ENCODE measurements around the gene EXOC4. TPM values are rescaled to one million over a fixed set of nuclear protein-coding genes. Genes with fewer than 3 reads are reported as not detected.

Gene EXOC4
- total RNA-seq, 1 experiment from 2014 or later, result 66.2 TPM

DNA sequence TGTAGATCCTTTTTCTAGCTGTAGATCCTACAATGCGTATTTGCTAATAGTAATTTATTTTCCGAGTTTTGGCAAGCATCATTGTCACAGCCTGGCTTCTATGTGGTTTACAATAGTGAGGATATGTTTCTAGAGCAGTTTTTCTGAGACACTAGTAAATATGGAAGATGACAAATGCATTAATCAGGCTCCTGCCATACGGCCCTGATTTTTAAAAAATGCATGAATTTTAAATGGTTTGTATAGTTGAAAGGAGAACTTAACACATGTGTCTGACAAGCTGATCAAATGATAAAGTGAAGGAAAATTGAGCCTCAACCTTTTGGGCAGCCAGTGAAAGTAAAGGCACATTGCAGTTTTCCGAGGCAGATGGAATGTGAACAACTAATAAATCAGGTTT lies 354.1 kb downstream of the EXOC4 start:
- Histone ChIP-seq H3K4me3 (ENCODE audit: low read depth, low read length) (no peak overlapping the region), H3K27me3 (replicated peaks; ENCODE audit: control insufficient read depth, insufficient read depth, low read length) (no peaks in the 10 kb centered on the region), H3K36me3 (ENCODE audit: control insufficient read depth, insufficient read depth, low read length) (no peaks in the 10 kb centered on the region), H3K9me3 (no peaks in the 10 kb centered on the region), H3K4me1 (no peaks in the 10 kb centered on the region)
- no peaks in the 10 kb centered on the region for H3K4me1 Mint-ChIP-seq (ENCODE audit: low read depth, unreplicated experiment)
- no peak overlapping the region for H3K4me3 Mint-ChIP-seq (ENCODE audit: unreplicated experiment)
- no peaks in the 10 kb centered on the region for H3K27me3 Mint-ChIP-seq (ENCODE audit: insufficient read depth, unreplicated experiment)
- BruUV-seq (replicated peaks), result no TSS peak
- TF ChIP-seq, protein P1, sequence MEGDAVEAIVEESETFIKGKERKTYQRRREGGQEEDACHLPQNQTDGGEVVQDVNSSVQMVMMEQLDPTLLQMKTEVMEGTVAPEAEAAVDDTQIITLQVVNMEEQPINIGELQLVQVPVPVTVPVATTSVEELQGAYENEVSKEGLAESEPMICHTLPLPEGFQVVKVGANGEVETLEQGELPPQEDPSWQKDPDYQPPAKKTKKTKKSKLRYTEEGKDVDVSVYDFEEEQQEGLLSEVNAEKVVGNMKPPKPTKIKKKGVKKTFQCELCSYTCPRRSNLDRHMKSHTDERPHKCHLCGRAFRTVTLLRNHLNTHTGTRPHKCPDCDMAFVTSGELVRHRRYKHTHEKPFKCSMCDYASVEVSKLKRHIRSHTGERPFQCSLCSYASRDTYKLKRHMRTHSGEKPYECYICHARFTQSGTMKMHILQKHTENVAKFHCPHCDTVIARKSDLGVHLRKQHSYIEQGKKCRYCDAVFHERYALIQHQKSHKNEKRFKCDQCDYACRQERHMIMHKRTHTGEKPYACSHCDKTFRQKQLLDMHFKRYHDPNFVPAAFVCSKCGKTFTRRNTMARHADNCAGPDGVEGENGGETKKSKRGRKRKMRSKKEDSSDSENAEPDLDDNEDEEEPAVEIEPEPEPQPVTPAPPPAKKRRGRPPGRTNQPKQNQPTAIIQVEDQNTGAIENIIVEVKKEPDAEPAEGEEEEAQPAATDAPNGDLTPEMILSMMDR (IDR thresholded peaks at IDR 0.05; ENCODE audit: insufficient read depth in 1 of 2, low read depth in 1 of 2, low read length in 1 of 2, severe bottlenecking in 1 of 2, unreplicated experiment in 1 of 2), result no peak
- H3K9me3 Mint-ChIP-seq (ENCODE audit: unreplicated experiment), result no peaks in the 10 kb centered on the region
- POLR2A ChIA-PET, result no interaction called here
- CTCF ChIA-PET, result no interaction called here
- no peaks in the 10 kb centered on the region for H3K36me3 Mint-ChIP-seq (ENCODE audit: insufficient read depth, unreplicated experiment)
- DNase-seq, result no peak
- intact Hi-C loops (cut with micrococcal nuclease; ENCODE audit: unreplicated experiment), result no loop called here
- H3K27ac Mint-ChIP-seq (ENCODE audit: unreplicated experiment), result no peak overlapping the region

DNA sequence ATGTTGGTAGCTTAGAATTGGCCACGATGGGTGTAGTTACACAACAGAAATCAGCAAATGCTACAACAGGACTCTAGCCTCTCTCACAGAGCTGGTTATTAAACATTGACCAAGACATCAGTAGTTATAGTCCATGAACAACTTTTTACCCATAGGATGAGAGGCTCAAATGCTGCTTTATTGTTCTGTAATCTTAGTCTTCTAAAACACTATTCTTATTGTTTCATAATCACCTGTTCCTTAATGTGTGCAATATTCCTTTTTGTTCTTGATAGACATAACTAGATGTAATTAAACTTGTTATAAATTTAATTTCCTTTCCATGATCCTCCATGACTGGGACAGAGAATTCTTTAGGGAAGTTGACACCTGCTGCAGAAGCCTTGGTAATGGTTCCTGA lies 356.9 kb downstream of the EXOC4 start:
- ChIA-PET POLR2A (no interaction called here), CTCF (no interaction called here)
- no peak overlapping the region for H3K27ac Mint-ChIP-seq (ENCODE audit: unreplicated experiment)
- Histone ChIP-seq H3K9me3 (no peaks in the 10 kb centered on the region), H3K4me3 (ENCODE audit: low read depth, low read length) (no peak overlapping the region), H3K4me1 (no peaks in the 10 kb centered on the region), H3K36me3 (ENCODE audit: control insufficient read depth, insufficient read depth, low read length) (no peaks in the 10 kb centered on the region), H3K27me3 (replicated peaks; ENCODE audit: control insufficient read depth, insufficient read depth, low read length) (no peaks in the 10 kb centered on the region)
- no peak for DNase-seq
- intact Hi-C loops (cut with micrococcal nuclease; ENCODE audit: unreplicated experiment), result no loop called here
- H3K27me3 Mint-ChIP-seq (ENCODE audit: insufficient read depth, unreplicated experiment), result no peaks in the 10 kb centered on the region
- no peak overlapping the region for H3K4me3 Mint-ChIP-seq (ENCODE audit: unreplicated experiment)
- peaks cover 9% of the 10 kb centered on the region for H3K4me1 Mint-ChIP-seq (ENCODE audit: low read depth, unreplicated experiment)
- H3K9me3 Mint-ChIP-seq (ENCODE audit: unreplicated experiment), result no peaks in the 10 kb centered on the region
- H3K36me3 Mint-ChIP-seq (ENCODE audit: insufficient read depth, unreplicated experiment), result no peaks in the 10 kb centered on the region
- TF ChIP-seq, protein P1 (IDR thresholded peaks at IDR 0.05; ENCODE audit: insufficient read depth in 1 of 2, low read depth in 1 of 2, low read length in 1 of 2, severe bottlenecking in 1 of 2, unreplicated experiment in 1 of 2), result no peak
- no TSS peak for BruUV-seq (replicated peaks)

DNA sequence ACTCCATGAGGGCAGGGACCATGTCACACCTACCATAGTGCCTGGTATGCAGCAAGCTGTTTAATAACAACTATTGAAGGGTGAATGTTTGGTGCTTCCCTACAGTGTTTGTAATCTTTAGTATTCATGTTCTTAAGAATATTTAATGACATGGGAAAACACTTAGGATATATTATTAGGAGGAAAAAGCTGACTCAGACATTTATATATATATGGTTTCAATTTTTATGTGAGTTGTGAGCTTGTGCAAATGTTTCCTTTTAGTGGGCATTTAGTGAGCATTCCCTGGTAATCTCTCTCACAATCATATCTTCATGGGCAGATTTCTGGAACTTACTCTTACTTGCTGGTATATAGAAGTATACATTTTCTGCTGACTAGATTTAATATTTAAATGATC lies 359.1 kb downstream of the EXOC4 start:
- H3K4me3 ChIP-seq (ENCODE audit: low read depth, low read length), result no peak overlapping the region
- no peaks in the 10 kb centered on the region; the same call in 1 of the 2 replicates for H3K36me3 ChIP-seq (ENCODE audit: control insufficient read depth, insufficient read depth, low read length)
- no peak for DNase-seq
- BruUV-seq (replicated peaks), result no TSS peak
- no peaks in the 10 kb centered on the region for H3K27me3 ChIP-seq (replicated peaks; ENCODE audit: control insufficient read depth, insufficient read depth, low read length)
- H3K27ac Mint-ChIP-seq (ENCODE audit: unreplicated experiment), result no peak overlapping the region
- intact Hi-C loops (cut with micrococcal nuclease; ENCODE audit: unreplicated experiment), result no loop called here
- peaks cover 9% of the 10 kb centered on the region for H3K4me1 Mint-ChIP-seq (ENCODE audit: low read depth, unreplicated experiment)
- H3K4me3 Mint-ChIP-seq (ENCODE audit: unreplicated experiment), result no peak overlapping the region
- no peaks in the 10 kb centered on the region for H3K9me3 ChIP-seq
- H3K9me3 Mint-ChIP-seq (ENCODE audit: unreplicated experiment), result no peaks in the 10 kb centered on the region
- CTCF ChIA-PET, result no interaction called here
- TF ChIP-seq, protein P1 (IDR thresholded peaks at IDR 0.05; ENCODE audit: insufficient read depth in 1 of 2, low read depth in 1 of 2, low read length in 1 of 2, severe bottlenecking in 1 of 2, unreplicated experiment in 1 of 2), result no peak
- H3K27me3 Mint-ChIP-seq (ENCODE audit: insufficient read depth, unreplicated experiment), result no peaks in the 10 kb centered on the region
- H3K4me1 ChIP-seq, result no peaks in the 10 kb centered on the region
- no peaks in the 10 kb centered on the region for H3K36me3 Mint-ChIP-seq (ENCODE audit: insufficient read depth, unreplicated experiment)
- POLR2A ChIA-PET, result no interaction called here
